H1 (cell line): ENCODE measurements around the gene SMARCA5. TPM values are rescaled to one million over a fixed set of nuclear protein-coding genes. Genes with fewer than 3 reads are reported as not detected.

Experiments used
- EGR1 ChIP-seq: IDR thresholded peaks from 2 replicates; pipeline ENCODE4 v1.6.1; 2011; ENCODE audit warnings: low read depth, low read length, borderline replicate concordance
- RBBP5 ChIP-seq: IDR thresholded peaks from 2 replicates; pipeline ENCODE4 v1.7.1; 2012; ENCODE audit warnings: low read depth, mild to moderate bottlenecking, inconsistent platforms, low read length, moderate library complexity, borderline replicate concordance
- TAF1 ChIP-seq: IDR thresholded peaks from 2 replicates; pipeline ENCODE4 v1.6.1; 2011; ENCODE audit warnings: mild to moderate bottlenecking, low read depth, low read length
- TAF7 ChIP-seq: optimal IDR thresholded peaks from 2 replicates; pipeline ENCODE3; 2011; ENCODE audit warnings: low read depth, mild to moderate bottlenecking, inconsistent platforms, low read length, moderate library complexity, borderline replicate concordance
- polyA plus RNA-seq, 7 experiments: library from polyadenylated mRNA; depleted of rRNA in 3 of 7; stranded (reverse) in 5 of 7; unstranded in 2 of 7; fragments of >200 nt in 5 of 7; fragments of 200-250 nt in 2 of 7; gene quantifications; 1 replicate in 5 of 7; 2 replicates in 1 of 7; 4 replicates in 1 of 7; pipeline versions ENCODE4 v1.2.1 to v1.2.3, GENCODE V29; 2011 to 2013; ENCODE audit warnings: missing spikeins in 2 of 7, mixed read lengths in 2 of 7
- total RNA-seq: library from RNA; stranded (reverse); fragmentation: NEBNext Ultra II Directional; extraction: Animal tissue kit (Norgen Biotek cat#: 25700); gene quantifications from 2 replicates; pipeline ENCODE4 v1.2.1, GENCODE V29; 2021

The SMARCA5 gene
- total and polyA plus RNA-seq, 2 of the 8 experiments (the other 6 are each of a cell fraction or from before 2014, with no cell fraction given): 13.9 to 112 TPM

DNA sequence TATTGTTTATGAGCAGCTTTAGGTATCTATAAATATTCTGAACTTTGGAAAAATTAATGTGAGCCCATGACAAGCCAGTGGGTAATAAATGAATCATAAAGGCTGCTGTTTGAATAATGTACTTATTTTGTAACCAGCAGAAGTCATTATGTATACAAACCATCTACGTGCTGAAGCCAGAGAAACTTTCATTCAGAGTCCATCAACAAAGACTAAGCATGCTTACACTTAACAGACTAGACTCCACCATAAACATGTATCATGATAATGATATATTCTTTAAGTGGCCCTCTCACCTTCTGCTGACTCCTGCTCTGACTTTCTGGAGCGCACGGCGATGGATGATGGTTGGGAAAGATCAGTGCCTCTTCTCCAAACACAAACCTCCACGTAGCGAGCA lies 72.0 kb downstream of the SMARCA5 start (continued):
- TF ChIP-seq EGR1 (no peak), TAF1 (no peak), TAF7 (no peak), RBBP5 (no peak)
